Islet of Langerhans (tissue), 1 donor: ENCODE measurements around the gene RAX2.

Experiments
- FAIRE-seq: peaks from one replicate; lab custom pipeline; 2011; peaks lifted over from hg19 to GRCh38; lab: Jason Lieb, UNC

The RAX2 gene

GRCh38 chr19:3801412-3802096 lies 29.5 kb upstream of the RAX2 start:
- FAIRE-seq, result no peak

- FAIRE-seq, result no peak
These were observed 29.0 kb upstream of the RAX2 start for GRCh38 chr19:3800996-3801395.

GRCh38 chr19:3798137-3798536 lies 26.1 kb upstream of the RAX2 start:
- FAIRE-seq, result no peak

GRCh38 chr19:3796358-3796757 lies 24.3 kb upstream of the RAX2 start:
- no peak for FAIRE-seq

- no peak for FAIRE-seq
These were observed 21.8 kb upstream of the RAX2 start for GRCh38 chr19:3793799-3794198.

- FAIRE-seq, result no peak
These were observed 20.1 kb upstream of the RAX2 start for GRCh38 chr19:3792114-3792513.

- FAIRE-seq, result no peak
These were observed 18.9 kb upstream of the RAX2 start for GRCh38 chr19:3790941-3791340.

- no peak for FAIRE-seq
These were observed 18.2 kb upstream of the RAX2 start for GRCh38 chr19:3790209-3790734.

GRCh38 chr19:3788996-3789778 lies 17.2 kb upstream of the RAX2 start:
- FAIRE-seq, result no peak

GRCh38 chr19:3785938-3786824 lies 14.2 kb upstream of the RAX2 start, which contains the start of gene MATK:
Gene MATK (minus strand): TSS chr19:3786381. CDS start chr19:3785135, 1,246 bp downstream.
- no peak for FAIRE-seq

- no peak for FAIRE-seq
These were observed 13.5 kb upstream of the RAX2 start for GRCh38 chr19:3785451-3785937.

GRCh38 chr19:3784607-3785450 lies 12.8 kb upstream of the RAX2 start:
- no peak for FAIRE-seq

GRCh38 chr19:3783660-3784584 lies 11.9 kb upstream of the RAX2 start:
- no peak for FAIRE-seq

GRCh38 chr19:3782903-3783302 lies 10.9 kb upstream of the RAX2 start:
- FAIRE-seq, result no peak

GRCh38 chr19:3782330-3782729 lies 10.3 kb upstream of the RAX2 start:
- FAIRE-seq, result no peak

GRCh38 chr19:3781603-3782002 lies 9.6 kb upstream of the RAX2 start:
- no peak for FAIRE-seq

- no peak for FAIRE-seq
These were observed 8.8 kb upstream of the RAX2 start for GRCh38 chr19:3780786-3781304.

GRCh38 chr19:3778899-3779723 lies 7.1 kb upstream of the RAX2 start:
- no peak for FAIRE-seq
